AML-193 (cell line): ENCODE data around the gene FBXW8.

ENCODE experiments used
- DNase-seq, 2 experiments: peaks; one replicate each; lab custom pipeline; 2025; lab: John Stamatoyannopoulos, UW

The FBXW8 gene

GRCh38 chr12:117020536-117021220 is 109.9 kb downstream of the FBXW8 start:
- no peak for DNase-seq

GRCh38 chr12:117022465-117022864 is 111.7 kb downstream of the FBXW8 start:
- DNase-seq = no peak

- no peak for DNase-seq
Measured at GRCh38 chr12:117023998-117024960, 113.5 kb downstream of the FBXW8 start.

- DNase-seq = no peak
Measured at GRCh38 chr12:117024961-117025480, 114.3 kb downstream of the FBXW8 start.

- DNase-seq = peak; percentile 15 to 36
Measured at GRCh38 chr12:117025481-117026151, 114.9 kb downstream of the FBXW8 start.

- no peak for DNase-seq
Measured at GRCh38 chr12:117026343-117026742, 115.6 kb downstream of the FBXW8 start.

- no peak for DNase-seq
Measured at GRCh38 chr12:117026921-117027250, 116.1 kb downstream of the FBXW8 start.

GRCh38 chr12:117027251-117028086 is 116.7 kb downstream of the FBXW8 start:
- DNase-seq = no peak

- DNase-seq = no peak
Measured at GRCh38 chr12:117028254-117028653, 117.5 kb downstream of the FBXW8 start.

- no peak for DNase-seq
Measured at GRCh38 chr12:117030187-117030900, 119.6 kb downstream of the FBXW8 start.

GRCh38 chr12:117031843-117032592 is 121.3 kb downstream of the FBXW8 start:
- DNase-seq = no peak

GRCh38 chr12:117032593-117033381 is 122.0 kb downstream of the FBXW8 start:
- no peak for DNase-seq

- DNase-seq = no peak
Measured at GRCh38 chr12:117033382-117034221, 122.9 kb downstream of the FBXW8 start.

GRCh38 chr12:117034249-117034648 is 123.5 kb downstream of the FBXW8 start:
- DNase-seq = no peak

GRCh38 chr12:117034701-117035151 is 124.0 kb downstream of the FBXW8 start:
- no peak for DNase-seq

GRCh38 chr12:117035287-117035686 is 124.5 kb downstream of the FBXW8 start:
- DNase-seq = no peak

- DNase-seq = no peak
Measured at GRCh38 chr12:117036046-117036445, 125.3 kb downstream of the FBXW8 start.

GRCh38 chr12:117036547-117036946 is 125.8 kb downstream of the FBXW8 start:
- no peak for DNase-seq
